Cardiac fibroblast (primary cell): ENCODE data around the gene PAMR1.

Experiments
- DNase-seq, 2 donors: peaks; one replicate each; pipeline versions ENCODE4 v3.0.0 to v3.0.0-alpha.2; 2010; ENCODE audit warnings: low read depth in 2 of 2
- H3K4me3 ChIP-seq, 2 donors: replicated peaks in 1 of 2; 1 replicate in 1 of 2; 2 replicates in 1 of 2; pipeline ENCODE4 v1.5.1; 2011; ENCODE audit warnings: low read depth in 2 of 2, low read length in 2 of 2, mild to moderate bottlenecking in 2 of 2, moderate library complexity in 1 of 2
- TF ChIP-seq, protein P1 (sequence below): IDR thresholded peaks from one replicate; pipeline ENCODE4 v1.5.1; 2011; ENCODE audit warnings: low read depth, mild to moderate bottlenecking, low read length, inconsistent platforms

Gene PAMR1

DNA sequence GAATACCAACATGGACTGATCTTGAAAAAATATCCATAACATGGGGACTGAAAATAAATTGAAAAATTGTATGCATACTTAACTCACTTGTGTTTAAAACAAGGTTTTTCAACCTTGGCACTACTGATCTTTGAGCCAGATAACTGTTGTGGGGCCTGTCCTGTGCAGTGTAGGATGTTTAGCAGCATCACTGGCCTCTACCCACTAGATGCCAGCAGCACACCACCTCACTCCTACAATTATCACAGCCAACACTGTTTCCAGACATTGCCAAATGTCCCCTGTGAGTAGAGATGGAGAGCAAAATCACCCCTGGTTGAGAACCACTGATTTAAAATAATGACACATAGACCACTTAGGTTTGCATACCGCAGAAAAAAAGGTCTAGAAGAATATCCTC lies 61.1 kb downstream of the PAMR1 start:
- DNase-seq: no peak
- TF ChIP-seq, protein P1, sequence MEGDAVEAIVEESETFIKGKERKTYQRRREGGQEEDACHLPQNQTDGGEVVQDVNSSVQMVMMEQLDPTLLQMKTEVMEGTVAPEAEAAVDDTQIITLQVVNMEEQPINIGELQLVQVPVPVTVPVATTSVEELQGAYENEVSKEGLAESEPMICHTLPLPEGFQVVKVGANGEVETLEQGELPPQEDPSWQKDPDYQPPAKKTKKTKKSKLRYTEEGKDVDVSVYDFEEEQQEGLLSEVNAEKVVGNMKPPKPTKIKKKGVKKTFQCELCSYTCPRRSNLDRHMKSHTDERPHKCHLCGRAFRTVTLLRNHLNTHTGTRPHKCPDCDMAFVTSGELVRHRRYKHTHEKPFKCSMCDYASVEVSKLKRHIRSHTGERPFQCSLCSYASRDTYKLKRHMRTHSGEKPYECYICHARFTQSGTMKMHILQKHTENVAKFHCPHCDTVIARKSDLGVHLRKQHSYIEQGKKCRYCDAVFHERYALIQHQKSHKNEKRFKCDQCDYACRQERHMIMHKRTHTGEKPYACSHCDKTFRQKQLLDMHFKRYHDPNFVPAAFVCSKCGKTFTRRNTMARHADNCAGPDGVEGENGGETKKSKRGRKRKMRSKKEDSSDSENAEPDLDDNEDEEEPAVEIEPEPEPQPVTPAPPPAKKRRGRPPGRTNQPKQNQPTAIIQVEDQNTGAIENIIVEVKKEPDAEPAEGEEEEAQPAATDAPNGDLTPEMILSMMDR: peak; percentile 7
- H3K4me3 ChIP-seq: no peak overlapping the region

DNA sequence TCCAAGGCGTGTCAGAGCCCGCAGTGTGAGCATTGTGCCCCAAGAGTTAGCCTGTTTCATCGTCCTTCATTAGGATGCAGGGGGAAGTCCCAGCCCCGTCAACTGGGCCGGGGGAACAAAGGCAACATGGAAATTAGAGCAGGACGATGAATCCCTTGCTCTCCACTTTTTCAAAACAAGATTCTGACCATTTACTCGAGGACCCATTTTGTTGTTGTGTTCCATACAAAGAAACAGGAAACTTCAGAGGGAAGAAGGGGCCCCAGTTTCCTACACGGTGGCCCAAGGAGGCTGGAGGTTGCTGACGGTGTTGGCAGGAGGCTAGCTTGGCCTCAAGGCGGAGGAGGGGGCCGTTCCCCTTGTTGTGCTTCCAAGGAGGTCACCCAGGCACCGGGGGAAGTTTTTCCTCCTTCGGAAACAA lies 62.1 kb downstream of the PAMR1 start:
- DNase-seq: no peak
- TF ChIP-seq, protein P1: no peak
- H3K4me3 ChIP-seq: no peak overlapping the region

DNA sequence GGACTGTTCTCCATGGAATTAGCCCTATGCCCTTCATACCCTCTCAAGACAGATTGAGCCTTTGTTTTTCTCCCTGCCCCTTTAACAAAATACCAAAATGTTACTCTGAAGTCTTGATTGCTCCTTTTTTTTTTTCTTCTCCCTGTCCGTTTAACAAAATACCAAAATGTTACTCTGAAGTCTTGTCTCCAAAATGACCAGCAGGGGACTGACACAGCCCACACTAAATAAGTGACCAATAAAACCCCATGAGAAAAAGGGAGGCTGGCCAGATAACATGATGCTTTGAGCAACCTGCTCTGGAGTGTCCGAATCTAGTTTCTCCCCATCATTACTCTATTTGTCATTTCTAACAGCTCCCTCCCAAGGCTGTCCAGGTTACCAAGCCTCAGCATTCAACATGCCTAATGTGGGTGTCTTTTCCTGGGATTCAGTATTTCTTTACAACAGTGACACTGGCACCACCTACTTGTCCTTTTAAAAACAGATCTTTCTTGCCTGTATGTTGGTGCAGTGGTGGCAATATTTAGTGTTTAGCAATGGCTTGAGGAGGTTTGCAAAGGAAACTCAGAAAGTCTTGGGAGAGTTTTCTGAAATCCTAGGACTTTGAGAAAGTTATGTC lies 63.4 kb downstream of the PAMR1 start:
- no peak overlapping the region for H3K4me3 ChIP-seq
- no peak for DNase-seq
- TF ChIP-seq, protein P1: no peak

DNA sequence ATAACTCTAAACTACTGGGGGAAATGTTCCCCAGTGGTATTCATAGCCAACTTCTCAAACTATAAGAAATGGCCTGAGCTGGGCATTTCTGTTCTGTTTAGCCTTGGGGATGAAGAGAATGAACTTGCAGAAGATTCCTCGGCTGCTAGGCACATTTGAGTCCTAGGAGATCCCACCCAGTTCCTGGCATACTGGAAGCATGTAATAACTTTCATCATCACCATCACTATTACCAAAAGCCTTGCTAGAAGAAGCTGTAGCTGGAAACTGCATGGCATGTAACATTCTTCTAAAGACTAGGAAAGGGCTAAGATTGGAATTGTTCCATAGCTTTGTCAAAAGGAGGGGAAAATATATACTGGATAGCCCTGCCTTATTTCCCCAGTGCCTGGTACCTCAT lies 65.9 kb downstream of the PAMR1 start:
- no peak for DNase-seq
- TF ChIP-seq, protein P1: no peak

DNA sequence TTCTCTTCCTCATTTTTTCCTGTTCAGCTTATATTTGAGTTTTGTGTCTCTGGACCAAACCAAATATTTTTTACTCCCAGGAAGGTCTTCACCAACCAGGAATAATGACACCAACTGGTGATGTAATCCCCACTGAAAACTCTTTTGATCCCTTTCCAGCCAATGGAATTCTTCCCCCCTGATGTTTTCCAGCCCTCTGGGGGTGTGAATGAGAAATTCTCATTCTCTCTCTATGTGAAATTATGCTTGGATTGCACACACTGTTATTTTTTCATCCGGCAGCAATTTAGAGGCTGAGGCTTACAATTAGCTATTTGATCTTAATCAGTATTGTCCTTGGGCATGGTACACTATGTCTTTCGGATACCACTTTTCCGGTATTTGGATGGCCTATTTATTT lies 66.6 kb downstream of the PAMR1 start:
- TF ChIP-seq, protein P1: no peak
- no peak for DNase-seq
- H3K4me3 ChIP-seq: no peak overlapping the region

More for the DNA sequence above, 65.9 kb downstream of the PAMR1 start:
- H3K4me3 ChIP-seq: no peak overlapping the region

DNA sequence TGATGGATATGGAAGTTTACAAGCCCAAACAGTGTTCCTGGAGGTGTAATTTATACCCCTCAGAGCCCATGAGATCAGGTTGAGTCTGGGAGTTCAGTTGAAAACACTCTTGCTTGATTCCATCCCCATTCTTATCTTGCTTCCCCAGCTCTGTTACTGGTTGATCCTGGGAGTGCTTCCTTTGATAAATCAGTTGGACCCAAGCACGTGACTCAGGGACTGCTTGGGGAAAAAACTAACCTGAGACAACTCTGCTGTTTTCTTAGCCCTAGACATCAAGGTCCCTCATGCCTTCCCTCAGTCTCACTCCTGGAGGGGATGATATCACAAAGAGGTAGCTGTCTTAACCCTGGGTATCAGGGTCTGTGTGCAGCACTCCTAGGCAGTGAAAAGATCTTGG lies 71.1 kb downstream of the PAMR1 start:
- DNase-seq: no peak
- H3K4me3 ChIP-seq: no peak overlapping the region
- TF ChIP-seq, protein P1: no peak
